GM19452 (cell line): ENCODE measurements around the gene NUP188.

Experiments used
- ATAC-seq: cut with Tn5 transposase; IDR thresholded peaks from one replicate; pipeline ENCODE4 v1.9.1; 2021; ENCODE audit not compliant: unreplicated experiment

Gene NUP188

GRCh38 chr9:128916204-128916603 lies 31.3 kb upstream of the NUP188 start:
- no peak for ATAC-seq

GRCh38 chr9:128916745-128917144 lies 30.8 kb upstream of the NUP188 start:
- no peak for ATAC-seq

- no peak for ATAC-seq
These were observed 30.2 kb upstream of the NUP188 start for GRCh38 chr9:128917151-128917849.

GRCh38 chr9:128918921-128919320 lies 28.6 kb upstream of the NUP188 start:
- ATAC-seq, result no peak

- ATAC-seq, result no peak
These were observed 28.0 kb upstream of the NUP188 start for GRCh38 chr9:128919402-128920089.

- no peak for ATAC-seq
These were observed 27.0 kb upstream of the NUP188 start, which contains the start of gene PHYHD1 for GRCh38 chr9:128920381-128921058. Gene PHYHD1 (plus strand): TSS chr9:128920982. CDS start chr9:128922324, 1,342 bp downstream.

- ATAC-seq, result no peak
These were observed 25.4 kb upstream of the NUP188 start for GRCh38 chr9:128921881-128922763.

GRCh38 chr9:128923493-128923883 lies 24.0 kb upstream of the NUP188 start:
- no peak for ATAC-seq

GRCh38 chr9:128927731-128928411 lies 19.6 kb upstream of the NUP188 start:
- ATAC-seq, result no peak

- ATAC-seq, result no peak
These were observed 18.9 kb upstream of the NUP188 start for GRCh38 chr9:128928624-128929023.

- ATAC-seq, result no peak
These were observed 17.9 kb upstream of the NUP188 start for GRCh38 chr9:128929560-128929959.

- ATAC-seq, result no peak
These were observed 13.8 kb upstream of the NUP188 start for GRCh38 chr9:128933731-128934130.

- ATAC-seq, result no peak
These were observed 11.2 kb upstream of the NUP188 start for GRCh38 chr9:128936171-128936865.

- ATAC-seq, result no peak
These were observed 10.0 kb upstream of the NUP188 start for GRCh38 chr9:128937310-128938165.

- no peak for ATAC-seq
These were observed 7.1 kb upstream of the NUP188 start for GRCh38 chr9:128940271-128940921.

- no peak for ATAC-seq
These were observed 6.3 kb upstream of the NUP188 start for GRCh38 chr9:128940946-128941755.

GRCh38 chr9:128943832-128944620 lies 3.5 kb upstream of the NUP188 start:
- ATAC-seq, result no peak
